Heart left ventricle (tissue), 16 donors: ENCODE results near the gene EGR2. TPM values are rescaled to one million over a fixed set of nuclear protein-coding genes. Genes with fewer than 3 reads are reported as not detected.

ENCODE experiments used
- ATAC-seq, 4 donors: fragments of 200-7000 bp; cut with Tn5 transposase; one replicate each; pipeline ENCODE4 v1.9.1; 2020 to 2022; ENCODE audit warnings: moderate library complexity in 4 of 4, mild to moderate bottlenecking in 3 of 4, moderate number of reproducible peaks in 1 of 4
- DNase-seq, 5 donors: peaks; one replicate each; pipeline ENCODE4 v3.0.0-alpha.2; 2020
- H3K27ac ChIP-seq, 12 donors: fragments of 200-600 bp; sonication (generic) in 4 of 12; one replicate each; pipeline versions ENCODE4 v1.5.0 to v1.8.0; 2016 to 2022; ENCODE audit warnings: mild to moderate bottlenecking in 2 of 12
- H3K27me3 ChIP-seq, 9 donors: fragments of 200-600 bp; sonication (generic) in 2 of 9; one replicate each; pipeline versions ENCODE4 v1.5.1 to v1.8.0; 2016 to 2022; ENCODE audit warnings: mild to moderate bottlenecking in 3 of 9
- H3K36me3 ChIP-seq, 9 donors: fragments of 200-600 bp; sonication (generic) in 2 of 9; one replicate each; pipeline versions ENCODE4 v1.5.0 to v1.8.0; 2018 to 2022; ENCODE audit warnings: mild to moderate bottlenecking in 2 of 9
- H3K4me1 ChIP-seq, 12 donors: fragments of 200-600 bp; sonication (generic) in 4 of 12; one replicate each; pipeline versions ENCODE4 v1.5.0 to v1.8.0; 2016 to 2022; ENCODE audit warnings: mild to moderate bottlenecking in 3 of 12
- H3K4me3 ChIP-seq, 12 donors: fragments of 200-600 bp; sonication (generic) in 4 of 12; one replicate each; pipeline versions ENCODE4 v1.5.0 to v1.8.0; 2017 to 2022; ENCODE audit warnings: mild to moderate bottlenecking in 9 of 12, moderate library complexity in 4 of 12
- H3K9me3 ChIP-seq, 12 donors: fragments of 200-600 bp; sonication (generic) in 4 of 12; one replicate each; pipeline versions ENCODE4 v1.5.0 to v1.8.0; 2016 to 2022; ENCODE audit warnings: mild to moderate bottlenecking in 1 of 12
- POLR2A ChIP-seq, 2 donors: fragments of 450-650 bp; IDR thresholded peaks; one replicate each; pipeline ENCODE4 v1.6.1; 2017; ENCODE audit warnings: antibody characterized with exemption in 2 of 2, mild to moderate bottlenecking in 2 of 2, moderate library complexity in 2 of 2
- WGBS, 4 donors: extraction: QIAGEN DNeasy Blood & Tissue Kit in 2 of 4; methylation state at CpG; one replicate each; pipeline versions ENCODE4 v1.1.5 to v1.1.7; 2013 to 2018; 5-methylcytosine and 5-hydroxymethylcytosine counted together
- intact Hi-C, 10 donors: fragments of 100-400 bp; cut with DNase I; formaldehyde crosslinking; loops; one replicate each; pipeline versions ENCODE4 v1.11.1 to v1.14.2; 2022
- polyA plus RNA-seq, 2 donors: library from polyadenylated mRNA; stranded (reverse); fragments of 200-250 nt; gene quantifications; one replicate each; pipeline ENCODE4 v1.2.3, GENCODE V29; 2013
- total RNA-seq, 9 donors: library from RNA; depleted of rRNA in 2 of 9; stranded (reverse); fragments of >200 nt in 2 of 9; fragmentation: NEBNext Ultra II Directional in 3 of 9; extraction: Animal tissue kit (Norgen Biotek cat#: 25700) in 3 of 9; gene quantifications; one replicate each; pipeline versions ENCODE4 v1.1.0 to v1.2.4, GENCODE V29; 2016 to 2023
- TF ChIP-seq, protein P1 (sequence below), 12 donors: fragments of 200-600 bp; sonication (generic) in 4 of 12; IDR thresholded peaks; one replicate each; pipeline versions ENCODE4 v1.5.0 to v1.8.0; 2018 to 2022; ENCODE audit warnings: antibody characterized with exemption in 12 of 12, mild to moderate bottlenecking in 5 of 12
- donor health status: ischemic (EF 13 %, LVEDD 7.1; RV severe dilation, severe dysfunction).
- donor health status: healthy with polysubstance abuse.
- donor health status: DM: no; HTN: yes; CAD: no.
- donor health status: DM: no; HTN: no; CAD: no.
- donor health status: ischemic (EF 25% LVEDD 6.9; RV normal size, moderate dysfunction).
- donor health status: ischemic (EF 25% LVEDD 5.7; RV mildly dilated, moderate dysfunction).
- donor health status: healthy.
- donor health status: DM: yes; HTN: yes; CAD: no.
- donor health status: ischemic (EF 35%, LVEDD 5.7; RV mildly dilated, moderate dysfunction).
- donor health status: nonischemic (EF 11% LVEDD 7.7; RV severe dilation, severe dysfunction).
- donor health status: DM: yes; HTN: yes; CAD: no.
- donor health status: PGD.
- donor health status: ischemic (EF 29% LVEDD 5.4; RV normal size, mild dysfunction).
- donor health status: nonischemic (EF 23%, LVEDD 6.1; RV moderate dilation, normal function).

EGR2 gene
- total and polyA plus RNA-seq, 11 donors, result 0.37 to 8.5 (median 1.8) TPM

DNA sequence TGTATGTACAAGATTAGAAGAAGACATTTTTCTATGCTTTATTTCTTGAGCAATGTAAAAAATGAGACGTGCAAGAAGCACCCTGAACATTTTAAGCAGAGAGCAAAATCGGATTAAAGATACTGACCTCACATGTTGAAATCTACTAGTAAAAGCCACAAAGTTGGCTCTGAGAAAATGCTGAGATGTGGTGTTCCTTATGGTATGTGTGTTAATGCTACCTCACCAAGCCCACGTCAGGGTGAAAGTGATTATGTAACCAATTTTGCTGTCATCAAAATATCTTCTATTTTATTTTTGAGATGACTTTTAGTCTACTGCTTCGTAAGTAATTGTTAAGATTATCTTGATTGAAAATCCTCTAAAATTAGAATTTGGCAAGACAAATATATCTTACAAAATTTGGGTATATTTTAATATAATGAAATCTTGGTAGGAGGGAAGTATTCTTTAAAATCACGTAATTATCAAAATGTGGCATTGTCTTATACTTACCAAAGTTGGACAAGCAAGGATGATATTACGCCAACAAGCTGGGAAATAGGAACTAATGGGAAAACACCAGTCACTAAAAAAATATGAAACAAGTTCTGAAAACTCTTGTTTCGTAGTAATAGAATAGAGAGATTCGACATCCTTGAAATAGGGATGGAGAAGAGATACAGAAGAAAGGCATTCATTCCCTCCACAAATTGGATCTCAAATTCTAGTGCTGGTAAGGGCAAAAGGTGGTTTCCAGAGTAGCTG is 5.8 kb downstream of the EGR2 start:
- H3K4me3 ChIP-seq, result no peak overlapping the region
- ATAC-seq (no peak), DNase-seq (no peak)
- TF ChIP-seq, protein P1, sequence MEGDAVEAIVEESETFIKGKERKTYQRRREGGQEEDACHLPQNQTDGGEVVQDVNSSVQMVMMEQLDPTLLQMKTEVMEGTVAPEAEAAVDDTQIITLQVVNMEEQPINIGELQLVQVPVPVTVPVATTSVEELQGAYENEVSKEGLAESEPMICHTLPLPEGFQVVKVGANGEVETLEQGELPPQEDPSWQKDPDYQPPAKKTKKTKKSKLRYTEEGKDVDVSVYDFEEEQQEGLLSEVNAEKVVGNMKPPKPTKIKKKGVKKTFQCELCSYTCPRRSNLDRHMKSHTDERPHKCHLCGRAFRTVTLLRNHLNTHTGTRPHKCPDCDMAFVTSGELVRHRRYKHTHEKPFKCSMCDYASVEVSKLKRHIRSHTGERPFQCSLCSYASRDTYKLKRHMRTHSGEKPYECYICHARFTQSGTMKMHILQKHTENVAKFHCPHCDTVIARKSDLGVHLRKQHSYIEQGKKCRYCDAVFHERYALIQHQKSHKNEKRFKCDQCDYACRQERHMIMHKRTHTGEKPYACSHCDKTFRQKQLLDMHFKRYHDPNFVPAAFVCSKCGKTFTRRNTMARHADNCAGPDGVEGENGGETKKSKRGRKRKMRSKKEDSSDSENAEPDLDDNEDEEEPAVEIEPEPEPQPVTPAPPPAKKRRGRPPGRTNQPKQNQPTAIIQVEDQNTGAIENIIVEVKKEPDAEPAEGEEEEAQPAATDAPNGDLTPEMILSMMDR (IDR thresholded peaks at IDR 0.05), result no peak
- no peak for TF ChIP-seq POLR2A (IDR thresholded peaks at IDR 0.05)
- H3K9me3 ChIP-seq, result no peaks in the 10 kb centered on the region
- WGBS, 4 donors, result 90 to 92% (median 91%) methylated on average over 8 of the region's 8 CpGs
- no peak overlapping the region for H3K27ac ChIP-seq
- H3K27me3 ChIP-seq, result peaks cover 0 to 14% (median 6%) of the 10 kb centered on the region in 9 donors
- peaks cover 0 to 54% (median 29%) of the 10 kb centered on the region in 12 donors for H3K4me1 ChIP-seq
- H3K36me3 ChIP-seq, result peaks cover 0 to 27% (median 7%) of the 10 kb centered on the region in 9 donors
- intact Hi-C loops, result loop anchor here in 7 of 10 donors (10.0 kb wide), 5 partner anchors 116 to 344 kb away; partner anchors contain the start of gene NRBF2 (in 5 of the 7)

GRCh38 chr10:62806251-62806650 is 9.9 kb downstream of the EGR2 start:
- DNase-seq, result no peak
- TF ChIP-seq POLR2A (IDR thresholded peaks at IDR 0.05), result no peak
- TF ChIP-seq, protein P1 (IDR thresholded peaks at IDR 0.05), result no peak
- ATAC-seq, result no peak
- Histone ChIP-seq H3K4me3 (peak overlapping the region in 11 of 12 donors; percentile 65 to 93 (median 81)), H3K4me1 (peaks cover 0 to 50% (median 30%) of the 10 kb centered on the region in 12 donors), H3K27ac (peak overlapping the region in 6 of 12 donors; percentile 2 to 98 (median 97)), H3K36me3 (peaks cover 0 to 24% (median 7%) of the 10 kb centered on the region in 9 donors), H3K27me3 (no peaks in the 10 kb centered on the region), H3K9me3 (no peaks in the 10 kb centered on the region)
- WGBS, 4 donors, result 12 to 25% (median 17%) methylated on average over 1 of the region's 1 CpG
- intact Hi-C loops, result loop anchor here in 2 of 10 donors (5.0 to 10.0 kb wide), 2 partner anchors 44 to 171 kb away; no protein-coding TSS in a partner anchor

- ATAC-seq (peak in 3 of 4 donors; percentile 38 to 40 (median 39)), DNase-seq (peak; percentile 19 to 75 (median 47))
- Histone ChIP-seq H3K4me3 (peak overlapping the region; percentile 65 to 93 (median 80)), H3K36me3 (peaks cover 0 to 24% (median 7%) of the 10 kb centered on the region in 9 donors), H3K4me1 (peaks cover 0 to 48% (median 30%) of the 10 kb centered on the region in 12 donors), H3K27ac (peak overlapping the region; percentile 92 to 99 (median 96)), H3K9me3 (no peaks in the 10 kb centered on the region), H3K27me3 (no peaks in the 10 kb centered on the region)
- intact Hi-C loops, result loop anchor here in 4 of 10 donors (2.0 to 10.0 kb wide), 3 partner anchors 43 to 171 kb away; no protein-coding TSS in a partner anchor
- 3 to 4% (median 4%) methylated on average over 22 to 77 of the region's 77 CpGs for WGBS, 4 donors
- TF ChIP-seq, protein P1 (IDR thresholded peaks at IDR 0.05), result no peak
- no peak for TF ChIP-seq POLR2A (IDR thresholded peaks at IDR 0.05)
These were observed 10.7 kb downstream of the EGR2 start for GRCh38 chr10:62805231-62806099.
